Gastrocnemius medialis (tissue), 4 donors: ENCODE measurements around the gene MELTF.

ENCODE experiments used
- CTCF ChIP-seq, 5 experiments: fragments of 450-650 bp in 3 of 5; fragments of 200-600 bp in 2 of 5; sonication (generic) in 2 of 5; IDR thresholded peaks in 4 of 5; conservative IDR thresholded peaks in 1 of 5; 1 replicate in 4 of 5; 2 replicates in 1 of 5; pipeline ENCODE4 v1.5.1; 2016 to 2019; ENCODE audit warnings: antibody characterized with exemption in 5 of 5, mild to moderate bottlenecking in 3 of 5, moderate library complexity in 3 of 5
- POLR2A ChIP-seq, 2 donors: fragments of 450-650 bp; IDR thresholded peaks; one replicate each; pipeline ENCODE4 v1.6.1; 2017; ENCODE audit warnings: antibody characterized with exemption in 2 of 2, mild to moderate bottlenecking in 2 of 2, moderate library complexity in 2 of 2

- TF ChIP-seq CTCF (IDR thresholded peaks at IDR 0.05 in 4 of 5, conservative IDR thresholded peaks at IDR 0.05 in 1 of 5) (no peak), POLR2A (IDR thresholded peaks at IDR 0.05) (no peak)
Observed at GRCh38 chr3:197021231-197021630, 8.4 kb downstream of the MELTF start.
